ENCODE results near the gene PSTK. TPM values are rescaled to one million over a fixed set of nuclear protein-coding genes. Genes with fewer than 3 reads are reported as not detected.

Gene PSTK
- total and polyA plus RNA-seq, 2 experiments from 2014 or later = 7.4 to 7.6 TPM

- H3K4me2 ChIP-seq = no peak overlapping the region
- H3K36me3 ChIP-seq (replicated peaks; ENCODE audit: insufficient read depth, low read depth) = no peaks in the 10 kb centered on the region
- H3K4me3 ChIP-seq = no peak overlapping the region
- peaks cover 80% of the 10 kb centered on the region for H3K79me2 ChIP-seq
- peaks cover 4% of the 10 kb centered on the region for H3K4me1 ChIP-seq (ENCODE audit: insufficient read depth)
- H4K20me1 ChIP-seq (ENCODE audit: insufficient read depth, poor library complexity, severe bottlenecking) = peaks cover 15% of the 10 kb centered on the region
- H3K9me2 ChIP-seq (replicated peaks; ENCODE audit: insufficient read depth) = no peaks in the 10 kb centered on the region
- no peak overlapping the region for H2AFZ ChIP-seq
- DNase-seq (ENCODE audit: low spot score) = no peak
- WGBS (ENCODE audit: low lambda C conversion rate, missing lambda C conversion rate) = 94% methylated on average over 3 of the region's 3 CpGs
- no peak overlapping the region for H3K27ac ChIP-seq
- H3K9me3 ChIP-seq (ENCODE audit: low read depth) = no peaks in the 10 kb centered on the region
- TF ChIP-seq CTCF (IDR thresholded peaks at IDR 0.05; ENCODE audit: poor library complexity) = no peak
- TF ChIP-seq EZH2 (IDR thresholded peaks at IDR 0.05; ENCODE audit: borderline replicate concordance) = no peak
- no peak for TF ChIP-seq EZH2phosphoT487 (IDR thresholded peaks at IDR 0.05; ENCODE audit: low read depth, severe bottlenecking, unreplicated experiment)
- no peaks in the 10 kb centered on the region for H3K27me3 ChIP-seq
Measured at GRCh38 chr10:123000155-123000554, 20.0 kb downstream of the PSTK start.

- no peak overlapping the region for H2AFZ ChIP-seq
- H3K9me3 ChIP-seq (ENCODE audit: low read depth) = no peaks in the 10 kb centered on the region
- no peak overlapping the region for H3K27ac ChIP-seq
- H3K79me2 ChIP-seq = peaks cover 92% of the 10 kb centered on the region
- no peaks in the 10 kb centered on the region for H3K36me3 ChIP-seq (replicated peaks; ENCODE audit: insufficient read depth, low read depth)
- DNase-seq (ENCODE audit: low spot score) = no peak
- no peaks in the 10 kb centered on the region for H3K9me2 ChIP-seq (replicated peaks; ENCODE audit: insufficient read depth)
- no peak overlapping the region for H3K4me3 ChIP-seq
- H3K4me2 ChIP-seq = no peak overlapping the region
- no peaks in the 10 kb centered on the region for H3K27me3 ChIP-seq
- peaks cover 22% of the 10 kb centered on the region for H4K20me1 ChIP-seq (ENCODE audit: insufficient read depth, poor library complexity, severe bottlenecking)
- peaks cover 4% of the 10 kb centered on the region for H3K4me1 ChIP-seq (ENCODE audit: insufficient read depth)
- TF ChIP-seq EZH2phosphoT487 (IDR thresholded peaks at IDR 0.05; ENCODE audit: low read depth, severe bottlenecking, unreplicated experiment) (no peak), EZH2 (IDR thresholded peaks at IDR 0.05; ENCODE audit: borderline replicate concordance) (no peak), CTCF (IDR thresholded peaks at IDR 0.05; ENCODE audit: poor library complexity) (no peak)
- 97% methylated on average over 2 of the region's 2 CpGs for WGBS (ENCODE audit: low lambda C conversion rate, missing lambda C conversion rate)
Measured at GRCh38 chr10:123001370-123001769, 21.2 kb downstream of the PSTK start.

- Histone ChIP-seq H3K4me2 (no peak overlapping the region), H3K36me3 (replicated peaks; ENCODE audit: insufficient read depth, low read depth) (no peaks in the 10 kb centered on the region), H3K27me3 (no peaks in the 10 kb centered on the region), H3K4me3 (no peak overlapping the region), H3K27ac (no peak overlapping the region), H3K4me1 (ENCODE audit: insufficient read depth) (peaks cover 13% of the 10 kb centered on the region), H4K20me1 (ENCODE audit: insufficient read depth, poor library complexity, severe bottlenecking) (peaks cover 33% of the 10 kb centered on the region), H3K9me2 (replicated peaks; ENCODE audit: insufficient read depth) (no peaks in the 10 kb centered on the region), H3K9me3 (ENCODE audit: low read depth) (no peaks in the 10 kb centered on the region), H2AFZ (no peak overlapping the region), H3K79me2 (peaks cover 89% of the 10 kb centered on the region)
- 48% methylated on average over 2 of the region's 2 CpGs for WGBS (ENCODE audit: low lambda C conversion rate, missing lambda C conversion rate)
- TF ChIP-seq EZH2 (IDR thresholded peaks at IDR 0.05; ENCODE audit: borderline replicate concordance) = no peak
- TF ChIP-seq CTCF (IDR thresholded peaks at IDR 0.05; ENCODE audit: poor library complexity) = no peak
- no peak for TF ChIP-seq EZH2phosphoT487 (IDR thresholded peaks at IDR 0.05; ENCODE audit: low read depth, severe bottlenecking, unreplicated experiment)
- no peak for DNase-seq (ENCODE audit: low spot score)
Measured at GRCh38 chr10:123004298-123004697, 24.1 kb downstream of the PSTK start.
